Colonic mucosa (tissue), 4 donors: ENCODE results near the gene MDK. TPM values are rescaled to one million over a fixed set of nuclear protein-coding genes. Genes with fewer than 3 reads are reported as not detected.

ENCODE experiments used
- DNase-seq: peaks from one replicate; pipeline ENCODE4 v3.0.0-alpha.2; 2020
- H3K27ac ChIP-seq: fragments of 200-600 bp; one replicate; pipeline ENCODE4 v1.8.0; 2021
- H3K27me3 ChIP-seq: fragments of 200-600 bp; one replicate; pipeline ENCODE4 v1.8.0; 2021
- H3K36me3 ChIP-seq: fragments of 200-600 bp; one replicate; pipeline ENCODE4 v1.8.0; 2021
- H3K4me1 ChIP-seq: fragments of 200-600 bp; one replicate; pipeline ENCODE4 v1.8.0; 2021; ENCODE audit warnings: mild to moderate bottlenecking
- H3K4me3 ChIP-seq: fragments of 200-600 bp; one replicate; pipeline ENCODE4 v1.8.0; 2021
- H3K9ac ChIP-seq, 2 donors: one replicate each; pipeline ENCODE4 v1.7.0; 2013; ENCODE audit warnings: control low read depth in 2 of 2, low read depth in 2 of 2, low read length in 2 of 2
- H3K9me3 ChIP-seq: fragments of 200-600 bp; one replicate; pipeline ENCODE4 v1.8.0; 2021
- CTCF ChIP-seq: fragments of 200-600 bp; IDR thresholded peaks from one replicate; pipeline ENCODE4 v1.8.0; 2022; ENCODE audit warnings: antibody characterized with exemption, mild to moderate bottlenecking
- intact Hi-C: fragments of 100-400 bp; cut with DNase I; formaldehyde crosslinking; loops from one replicate; pipeline ENCODE4 v1.14.1; 2022
- microRNA-seq: library from miRNA; unstranded; fragments of <30 nt; microRNA quantifications from one replicate; pipeline ENCODE4, GENCODE V29; 2019
- total RNA-seq, 2 donors: library from RNA; stranded (reverse); fragmentation: NEBNext Ultra II Directional in 1 of 2; extraction: Animal tissue kit (Norgen Biotek cat#: 25700) in 1 of 2; gene quantifications; one replicate each; pipeline ENCODE4 v1.2.1, GENCODE V29; 2021
- donor health status: healthy.
- donor health status: DM: no; HTN: no; CAD: no.
- donor health status: DM: no; HTN: no; CAD: no.

Gene MDK
- total RNA-seq, 2 donors from 2014 or later: 80.4 to 98.9 TPM

DNA sequence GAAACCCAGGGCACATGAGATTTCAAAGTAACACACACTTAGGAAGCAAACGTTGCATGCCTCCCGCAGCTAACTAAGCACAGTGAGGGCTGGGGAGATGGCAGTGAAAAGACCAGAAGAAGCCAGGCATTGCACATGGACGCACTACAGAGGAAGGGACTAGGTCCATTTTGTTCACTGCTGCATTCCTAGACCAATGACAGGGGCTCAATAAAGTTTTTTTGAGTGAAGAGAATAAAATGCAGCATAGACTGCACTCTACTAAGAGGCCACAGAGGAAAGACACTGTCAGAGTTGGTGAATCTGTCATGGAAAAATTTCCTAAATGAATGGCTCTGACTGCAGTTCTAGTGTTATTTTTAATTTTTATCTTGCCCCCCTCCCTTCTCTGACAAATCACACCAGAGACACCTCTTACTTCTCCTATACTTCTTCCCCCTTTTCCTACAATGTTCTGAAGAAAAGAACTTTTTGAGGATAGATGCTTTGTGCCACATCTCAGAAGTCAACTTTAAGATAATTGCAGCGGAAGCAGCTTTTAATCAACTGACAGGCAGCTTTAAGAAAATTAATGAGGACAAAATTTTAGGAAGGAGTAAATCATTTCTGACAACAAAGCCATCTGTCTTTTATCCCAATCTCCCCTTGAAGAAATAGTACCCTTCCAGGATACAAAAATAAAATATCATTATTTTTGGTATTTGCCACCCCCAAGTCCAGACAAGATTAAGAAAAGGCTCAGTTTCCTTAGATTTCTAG lies 44.9 kb downstream of the MDK start:
- no peak for DNase-seq
- intact Hi-C loops: no loop called here
- Histone ChIP-seq H3K36me3 (no peaks in the 10 kb centered on the region), H3K4me1 (no peaks in the 10 kb centered on the region), H3K27ac (no peak overlapping the region), H3K4me3 (no peak overlapping the region), H3K9me3 (no peaks in the 10 kb centered on the region), H3K27me3 (no peaks in the 10 kb centered on the region), H3K9ac (no peak overlapping the region)
- no peak for TF ChIP-seq CTCF

- H3K27ac ChIP-seq: no peak overlapping the region
- intact Hi-C loops: no loop called here
- no peak overlapping the region for H3K9ac ChIP-seq
- no peaks in the 10 kb centered on the region for H3K4me1 ChIP-seq
- no peaks in the 10 kb centered on the region for H3K36me3 ChIP-seq
- DNase-seq: no peak
- no peak for TF ChIP-seq CTCF
- H3K27me3 ChIP-seq: no peaks in the 10 kb centered on the region
- no peak overlapping the region for H3K4me3 ChIP-seq
- no peaks in the 10 kb centered on the region for H3K9me3 ChIP-seq
Observed at GRCh38 chr11:46427364-46427763, 45.9 kb downstream of the MDK start.

DNA sequence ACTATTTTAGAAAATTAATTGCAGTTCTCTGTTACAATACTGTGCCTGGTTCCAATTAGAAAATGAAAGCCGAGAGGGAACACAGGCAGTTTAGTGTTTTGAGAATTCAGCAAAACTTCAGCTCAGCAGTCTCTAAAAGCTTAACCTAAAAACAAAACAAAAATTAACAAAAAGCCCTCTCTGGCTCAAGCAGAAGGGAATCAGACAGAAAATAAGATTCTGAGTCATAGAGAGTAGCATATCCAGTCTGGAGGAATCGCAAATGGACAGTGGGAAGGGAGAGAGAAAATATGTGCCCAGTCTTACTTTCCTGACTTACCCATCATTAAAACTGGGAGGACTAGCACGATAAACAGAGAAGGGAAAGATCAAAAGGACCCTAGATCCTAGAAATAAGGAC lies 48.2 kb downstream of the MDK start:
- Histone ChIP-seq H3K4me3 (no peak overlapping the region), H3K4me1 (no peaks in the 10 kb centered on the region), H3K9ac (no peak overlapping the region), H3K36me3 (no peaks in the 10 kb centered on the region), H3K27ac (no peak overlapping the region), H3K9me3 (no peaks in the 10 kb centered on the region), H3K27me3 (no peaks in the 10 kb centered on the region)
- intact Hi-C loops: no loop called here
- DNase-seq: no peak
- TF ChIP-seq CTCF: no peak

- no peak for DNase-seq
- H3K36me3 ChIP-seq: no peaks in the 10 kb centered on the region
- no peaks in the 10 kb centered on the region for H3K4me1 ChIP-seq
- intact Hi-C loops: no loop called here
- H3K9me3 ChIP-seq: no peaks in the 10 kb centered on the region
- no peaks in the 10 kb centered on the region for H3K27me3 ChIP-seq
- TF ChIP-seq CTCF: no peak
- H3K4me3 ChIP-seq: no peak overlapping the region
- no peak overlapping the region for H3K9ac ChIP-seq
- H3K27ac ChIP-seq: no peak overlapping the region
Observed at GRCh38 chr11:46431211-46431610, 49.7 kb downstream of the MDK start.

Small RNAs within 50 kb of the gene (microRNA-seq; reads per million reads assigned to microRNA genes)
- not detected for gene MIR4688

Other genes with a start within 250 kb of the MDK start
- gene CREB3L1, start 104.0 kb upstream of the MDK start, total RNA-seq: 100 to 1,000 TPM; 143 to 150 TPM
- gene DGKZ, start 34.2 kb upstream of the MDK start, total RNA-seq: 10 to 100 TPM; 42.7 to 83.8 TPM
- gene CHRM4, start 10.1 kb downstream of the MDK start, total RNA-seq: under 1 TPM; 0.42 to 0.49 TPM
- 10 to 100 TPM; 32.7 to 33.8 TPM for gene AMBRA1, start 212.4 kb downstream of the MDK start, total RNA-seq
- gene HARBI1, start 235.6 kb downstream of the MDK start, total RNA-seq: 1 to 10 TPM; 4.5 to 5.0 TPM
- 10 to 100 TPM; 58.3 to 61.3 TPM for gene ATG13, start 235.9 kb downstream of the MDK start, total RNA-seq